Measurements from ENCODE around the gene ARHGAP30.
A peak's percentile ranks its signal among the peaks of the same experiment; 100 is the strongest.
"Not testable (repeated sequence)": the region's sequence is repeated elsewhere in the genome, so short reads cannot be mapped to it uniquely, and the experiment has no call there.

ARHGAP30 gene

DNA sequence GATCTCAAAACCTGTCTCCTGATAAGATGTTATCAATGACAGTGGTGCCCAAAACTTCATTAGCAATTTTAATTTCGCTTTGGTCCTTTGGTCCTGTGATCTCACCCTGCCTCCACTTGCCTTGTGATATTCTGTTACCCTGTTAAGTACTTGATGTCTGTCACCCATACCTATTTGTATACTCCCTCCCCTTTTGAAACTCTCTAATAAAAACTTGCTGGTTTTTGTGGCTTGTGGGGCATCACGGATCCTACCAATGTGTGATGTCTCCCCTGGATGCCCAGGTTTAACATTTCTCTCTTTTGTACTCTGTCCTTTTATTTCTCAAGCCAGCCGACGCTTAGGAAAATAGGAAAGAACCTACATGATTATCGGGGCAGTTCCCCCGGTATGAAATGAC lies 5.8 kb downstream of the ARHGAP30 start:
- H2AFZ ChIP-seq (ENCODE audit: low read length); DNase-seq (ENCODE audit: low spot score); H3K18ac ChIP-seq (ENCODE audit: low read length); H2BK5ac ChIP-seq (ENCODE audit: low read length); H3K23ac ChIP-seq (ENCODE audit: low read depth, low read length, poor library complexity); H4K91ac ChIP-seq (ENCODE audit: low read depth, low read length, poor library complexity); H3K4ac ChIP-seq (ENCODE audit: low read length); H2BK120ac ChIP-seq (ENCODE audit: low read depth, low read length); H4K8ac ChIP-seq (ENCODE audit: low read depth, low read length); H3K4me1 ChIP-seq (ENCODE audit: control insufficient read depth in 2 of 2, insufficient read depth in 1 of 2, low read depth in 1 of 2, low read length in 2 of 2); H3K14ac ChIP-seq (ENCODE audit: low read length); H3K4me3 ChIP-seq (ENCODE audit: low read length in 2 of 2); H3K36me3 ChIP-seq (replicated peaks in 1 of 2; ENCODE audit: control insufficient read depth in 2 of 2, insufficient read depth in 2 of 2, low read length in 2 of 2); H3K79me1 ChIP-seq (ENCODE audit: low read depth, low read length); H2BK15ac ChIP-seq (ENCODE audit: low read length); H3K27ac ChIP-seq (replicated peaks; ENCODE audit: low read length); H2AK5ac ChIP-seq (ENCODE audit: low read depth, low read length); H3K9ac ChIP-seq (ENCODE audit: low read depth, low read length, poor library complexity); H3K9me3 ChIP-seq (replicated peaks in 1 of 2; ENCODE audit: control insufficient read depth in 2 of 2, insufficient read depth in 1 of 2, low read depth in 1 of 2, low read length in 2 of 2); H3K4me2 ChIP-seq (ENCODE audit: insufficient read depth, low read length, poor library complexity, severe bottlenecking); H2BK12ac ChIP-seq (ENCODE audit: low read length): not testable (repeated sequence)
- H3K27me3 ChIP-seq (ENCODE audit: control insufficient read depth in 3 of 3, insufficient read depth in 3 of 3, low read depth in 1 of 3, low read length in 3 of 3): peaks cover 0 to 35% (median 0%) of the 10 kb centered on the region in 3 experiments
- no CpG with 5 or more reads among the region's 6 CpGs for WGBS, 2 donors (ENCODE audit: extremely low coverage in 2 of 2, insufficient read length in 2 of 2, insufficient replicate concordance in 1 of 2)

DNA sequence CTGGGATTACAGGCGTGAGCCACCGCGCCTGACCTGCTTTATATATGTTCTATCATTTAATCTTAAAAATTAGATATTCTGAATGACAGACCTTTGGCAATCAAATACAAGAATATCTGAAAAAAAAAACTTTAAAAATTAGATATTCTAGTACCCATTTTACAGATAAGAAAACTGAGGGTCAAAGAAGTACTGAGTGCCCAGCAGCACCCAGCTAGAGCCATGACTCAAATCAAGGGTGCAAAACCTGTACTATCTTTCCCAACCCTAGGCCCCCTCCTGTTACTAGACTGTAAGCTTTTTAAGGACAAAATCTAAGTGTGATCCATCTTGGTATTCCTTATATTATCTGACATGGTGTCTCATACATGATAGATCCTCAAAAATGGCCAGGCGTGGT lies 8.3 kb downstream of the ARHGAP30 start:
- no CpG with 5 or more reads among the region's 4 CpGs for WGBS, 2 donors (ENCODE audit: extremely low coverage in 2 of 2, insufficient read length in 2 of 2, insufficient replicate concordance in 1 of 2)
- Histone ChIP-seq H2BK120ac (ENCODE audit: low read depth, low read length) (no peak overlapping the region), H3K14ac (ENCODE audit: low read length) (no peak overlapping the region), H2AK5ac (ENCODE audit: low read depth, low read length) (no peak overlapping the region), H3K4ac (ENCODE audit: low read length) (no peak overlapping the region), H2BK15ac (ENCODE audit: low read length) (no peak overlapping the region), H3K4me3 (ENCODE audit: low read length in 2 of 2) (no peak overlapping the region), H2BK5ac (ENCODE audit: low read length) (no peak overlapping the region), H3K27me3 (ENCODE audit: control insufficient read depth in 3 of 3, insufficient read depth in 3 of 3, low read depth in 1 of 3, low read length in 3 of 3) (peaks cover 0 to 20% (median 0%) of the 10 kb centered on the region in 3 experiments), H3K18ac (ENCODE audit: low read length) (no peak overlapping the region), H3K36me3 (replicated peaks in 1 of 2; ENCODE audit: control insufficient read depth in 2 of 2, insufficient read depth in 2 of 2, low read length in 2 of 2) (no peaks in the 10 kb centered on the region), H3K23ac (ENCODE audit: low read depth, low read length, poor library complexity) (no peak overlapping the region), H3K9ac (ENCODE audit: low read depth, low read length, poor library complexity) (no peak overlapping the region), H2BK12ac (ENCODE audit: low read length) (no peak overlapping the region), H3K4me1 (ENCODE audit: control insufficient read depth in 2 of 2, insufficient read depth in 1 of 2, low read depth in 1 of 2, low read length in 2 of 2) (no peaks in the 10 kb centered on the region), H4K8ac (ENCODE audit: low read depth, low read length) (no peak overlapping the region), H3K79me1 (ENCODE audit: low read depth, low read length) (no peaks in the 10 kb centered on the region), H3K9me3 (replicated peaks in 1 of 2; ENCODE audit: control insufficient read depth in 2 of 2, insufficient read depth in 1 of 2, low read depth in 1 of 2, low read length in 2 of 2) (peaks cover 0 to 2% of the 10 kb centered on the region in 2 donors), H3K27ac (replicated peaks; ENCODE audit: low read length) (no peak overlapping the region), H2AFZ (ENCODE audit: low read length) (no peak overlapping the region), H4K91ac (ENCODE audit: low read depth, low read length, poor library complexity) (no peak overlapping the region), H3K4me2 (ENCODE audit: insufficient read depth, low read length, poor library complexity, severe bottlenecking) (no peak overlapping the region)
- no peak for DNase-seq (ENCODE audit: low spot score)

DNA sequence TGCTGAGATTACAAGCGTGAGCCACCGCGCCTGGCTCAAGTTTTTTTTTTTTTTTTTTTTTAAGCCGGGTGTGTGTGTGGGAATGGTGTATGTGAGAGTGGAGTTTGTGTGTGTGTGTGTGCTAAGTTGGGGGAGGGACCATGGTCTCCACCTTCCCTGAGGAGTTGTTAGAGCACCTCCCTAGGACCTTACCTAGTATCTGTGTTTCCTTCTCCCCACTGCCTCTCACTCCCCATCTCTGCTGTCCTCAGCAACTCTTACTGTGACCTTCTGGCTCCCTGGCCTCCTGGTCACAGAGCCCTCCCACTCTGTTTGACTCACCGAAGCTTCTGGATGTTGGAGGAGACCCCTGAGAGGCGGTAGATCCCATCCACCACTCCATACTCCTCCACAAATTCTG lies 10.4 kb downstream of the ARHGAP30 start:
- Histone ChIP-seq H2BK120ac (ENCODE audit: low read depth, low read length) (no peak overlapping the region), H3K18ac (ENCODE audit: low read length) (no peak overlapping the region), H3K4me1 (ENCODE audit: control insufficient read depth in 2 of 2, insufficient read depth in 1 of 2, low read depth in 1 of 2, low read length in 2 of 2) (no peaks in the 10 kb centered on the region), H3K27ac (replicated peaks; ENCODE audit: low read length) (no peak overlapping the region), H3K9me3 (replicated peaks in 1 of 2; ENCODE audit: control insufficient read depth in 2 of 2, insufficient read depth in 1 of 2, low read depth in 1 of 2, low read length in 2 of 2) (peaks cover 0 to 2% of the 10 kb centered on the region in 2 donors), H2BK15ac (ENCODE audit: low read length) (no peak overlapping the region), H3K27me3 (ENCODE audit: control insufficient read depth in 3 of 3, insufficient read depth in 3 of 3, low read depth in 1 of 3, low read length in 3 of 3) (peaks cover 0 to 10% (median under 1%) of the 10 kb centered on the region in 3 experiments), H2AK5ac (ENCODE audit: low read depth, low read length) (no peak overlapping the region), H2AFZ (ENCODE audit: low read length) (no peak overlapping the region), H3K79me1 (ENCODE audit: low read depth, low read length) (no peaks in the 10 kb centered on the region), H3K9ac (ENCODE audit: low read depth, low read length, poor library complexity) (peak overlapping the region; percentile 72), H3K4ac (ENCODE audit: low read length) (no peak overlapping the region), H4K91ac (ENCODE audit: low read depth, low read length, poor library complexity) (no peak overlapping the region), H3K4me2 (ENCODE audit: insufficient read depth, low read length, poor library complexity, severe bottlenecking) (no peak overlapping the region), H2BK12ac (ENCODE audit: low read length) (no peak overlapping the region), H3K4me3 (ENCODE audit: low read length in 2 of 2) (no peak overlapping the region), H3K23ac (ENCODE audit: low read depth, low read length, poor library complexity) (no peak overlapping the region), H2BK5ac (ENCODE audit: low read length) (no peak overlapping the region), H3K36me3 (replicated peaks in 1 of 2; ENCODE audit: control insufficient read depth in 2 of 2, insufficient read depth in 2 of 2, low read length in 2 of 2) (no peaks in the 10 kb centered on the region), H4K8ac (ENCODE audit: low read depth, low read length) (no peak overlapping the region), H3K14ac (ENCODE audit: low read length) (no peak overlapping the region)
- DNase-seq (ENCODE audit: low spot score): no peak
- no CpG with 5 or more reads among the region's 6 CpGs for WGBS, 2 donors (ENCODE audit: extremely low coverage in 2 of 2, insufficient read length in 2 of 2, insufficient replicate concordance in 1 of 2)

DNA sequence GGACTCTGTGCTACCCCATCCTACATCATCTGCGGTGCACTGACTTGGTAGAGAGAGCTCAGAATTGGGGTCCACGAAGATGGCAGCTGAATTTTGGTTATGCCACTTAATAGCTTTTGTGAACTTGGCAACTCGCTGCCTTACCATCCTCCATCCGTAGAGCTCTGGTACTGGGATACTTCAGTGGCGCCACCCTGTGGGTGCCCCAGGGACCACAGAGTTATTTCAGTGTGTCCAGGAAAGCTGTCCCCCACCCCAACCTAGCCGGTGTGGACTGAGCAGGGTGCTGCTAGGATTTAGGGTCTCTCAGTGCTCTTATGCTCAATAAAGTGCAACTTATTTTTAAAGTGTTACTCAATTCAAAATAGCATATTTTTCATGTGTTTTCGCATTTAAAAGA lies 14.9 kb downstream of the ARHGAP30 start:
- no peak for DNase-seq (ENCODE audit: low spot score)
- H2BK12ac ChIP-seq (ENCODE audit: low read length): no peak overlapping the region
- WGBS, 2 donors (ENCODE audit: extremely low coverage in 2 of 2, insufficient read length in 2 of 2, insufficient replicate concordance in 1 of 2): no CpG with 5 or more reads among the region's 7 CpGs
- H3K4me2 ChIP-seq (ENCODE audit: insufficient read depth, low read length, poor library complexity, severe bottlenecking): no peak overlapping the region
- H3K4me1 ChIP-seq (ENCODE audit: control insufficient read depth in 2 of 2, insufficient read depth in 1 of 2, low read depth in 1 of 2, low read length in 2 of 2): no peaks in the 10 kb centered on the region
- H3K4ac ChIP-seq (ENCODE audit: low read length): no peak overlapping the region
- H2BK15ac ChIP-seq (ENCODE audit: low read length): no peak overlapping the region
- no peak overlapping the region for H3K9ac ChIP-seq (ENCODE audit: low read depth, low read length, poor library complexity)
- H4K91ac ChIP-seq (ENCODE audit: low read depth, low read length, poor library complexity): no peak overlapping the region
- H3K36me3 ChIP-seq (replicated peaks in 1 of 2; ENCODE audit: control insufficient read depth in 2 of 2, insufficient read depth in 2 of 2, low read length in 2 of 2): no peaks in the 10 kb centered on the region
- no peak overlapping the region for H2BK120ac ChIP-seq (ENCODE audit: low read depth, low read length)
- H2AFZ ChIP-seq (ENCODE audit: low read length): no peak overlapping the region
- H3K27ac ChIP-seq (replicated peaks; ENCODE audit: low read length): no peak overlapping the region
- no peak overlapping the region for H3K14ac ChIP-seq (ENCODE audit: low read length)
- H2BK5ac ChIP-seq (ENCODE audit: low read length): no peak overlapping the region
- no peak overlapping the region for H3K4me3 ChIP-seq (ENCODE audit: low read length in 2 of 2)
- peaks cover 0 to 2% (median 0%) of the 10 kb centered on the region in 3 experiments for H3K27me3 ChIP-seq (ENCODE audit: control insufficient read depth in 3 of 3, insufficient read depth in 3 of 3, low read depth in 1 of 3, low read length in 3 of 3)
- no peaks in the 10 kb centered on the region for H3K79me1 ChIP-seq (ENCODE audit: low read depth, low read length)
- H2AK5ac ChIP-seq (ENCODE audit: low read depth, low read length): no peak overlapping the region
- no peak overlapping the region for H4K8ac ChIP-seq (ENCODE audit: low read depth, low read length)
- no peak overlapping the region for H3K18ac ChIP-seq (ENCODE audit: low read length)
- peaks cover under 1 to 2% of the 10 kb centered on the region in 2 donors for H3K9me3 ChIP-seq (replicated peaks in 1 of 2; ENCODE audit: control insufficient read depth in 2 of 2, insufficient read depth in 1 of 2, low read depth in 1 of 2, low read length in 2 of 2)
- no peak overlapping the region for H3K23ac ChIP-seq (ENCODE audit: low read depth, low read length, poor library complexity)
